Immature natural killer cell (primary cell): Measurements from ENCODE around the gene MED12. TPM values are rescaled to one million over a fixed set of nuclear protein-coding genes. Genes with fewer than 3 reads are reported as not detected.

Experiments
- DNase-seq, 3 donors: peaks; one replicate each; pipeline ENCODE4 v3.0.0; 2022; ENCODE audit warnings: mixed read lengths in 1 of 3
- H3K27ac Mint-ChIP-seq, 6 donors: one replicate each; pipeline ENCODE4 v1.8.0; 2020; ENCODE audit warnings: mixed read lengths in 6 of 6, mild to moderate bottlenecking in 5 of 6, inconsistent platforms in 4 of 6, moderate library complexity in 3 of 6
- H3K27me3 Mint-ChIP-seq, 3 donors: one replicate each; pipeline ENCODE4 v1.8.0; 2020 to 2021; ENCODE audit warnings: low read depth in 3 of 3, mild to moderate bottlenecking in 3 of 3, mixed read lengths in 3 of 3, moderate library complexity in 3 of 3, inconsistent platforms in 1 of 3
- H3K36me3 Mint-ChIP-seq, 3 donors: one replicate each; pipeline ENCODE4 v1.8.0; 2020; ENCODE audit warnings: mixed read lengths in 3 of 3, inconsistent platforms in 2 of 3, mild to moderate bottlenecking in 2 of 3
- H3K4me1 Mint-ChIP-seq, 2 donors: one replicate each; pipeline ENCODE4 v1.8.0; 2020; ENCODE audit warnings: inconsistent platforms in 2 of 2, mild to moderate bottlenecking in 2 of 2, mixed read lengths in 2 of 2, moderate library complexity in 1 of 2
- H3K4me3 Mint-ChIP-seq, 5 donors: one replicate each; pipeline ENCODE4 v1.8.0; 2020; ENCODE audit warnings: mild to moderate bottlenecking in 5 of 5, mixed read lengths in 5 of 5, inconsistent platforms in 3 of 5, moderate library complexity in 3 of 5
- H3K9me3 Mint-ChIP-seq, 6 donors: one replicate each; pipeline ENCODE4 v1.8.0; 2020; ENCODE audit warnings: mild to moderate bottlenecking in 6 of 6, mixed read lengths in 6 of 6, inconsistent platforms in 4 of 6, moderate library complexity in 3 of 6
- polyA plus RNA-seq, 3 donors: library from polyadenylated mRNA; unstranded; fragments of 300-500 nt; fragmentation: Illumina TruSeq; gene quantifications; one replicate each; pipeline ENCODE4 v1.2.3, GENCODE V29; 2021

The MED12 gene
- polyA plus RNA-seq, 3 donors from 2014 or later: 8.6 to 21.5 TPM; not detected in 1

DNA sequence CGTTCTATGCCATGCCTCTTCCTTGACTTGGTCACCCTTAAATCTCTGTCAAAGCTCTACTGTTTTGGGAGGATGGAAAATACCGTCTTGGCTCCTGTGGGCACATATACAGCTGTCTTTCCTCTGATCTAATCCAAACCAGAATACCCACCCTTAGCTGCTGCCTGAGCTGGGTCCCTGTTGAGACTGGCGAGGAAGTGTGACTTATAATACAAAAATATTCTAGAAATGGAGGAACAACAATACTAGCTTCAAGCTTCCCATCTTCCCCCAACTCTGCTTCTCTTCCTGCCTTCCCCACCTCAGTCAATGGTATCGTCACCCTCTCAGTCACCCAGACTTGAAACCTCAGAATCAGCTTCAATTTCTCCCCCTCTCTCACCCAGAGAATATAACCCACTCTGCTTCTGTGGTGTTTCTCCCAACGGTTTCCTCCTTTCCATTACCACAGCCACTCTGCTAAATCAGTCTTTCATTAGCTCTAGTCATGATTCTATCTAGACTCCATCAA lies 6.4 kb upstream of the MED12 start:
- DNase-seq: peak; percentile 66 to 69 (median 67)
- H3K4me1 Mint-ChIP-seq: peaks cover 51 to 65% of the 10 kb centered on the region in 2 donors
- peaks cover 5 to 16% (median 8%) of the 10 kb centered on the region in 3 donors for H3K36me3 Mint-ChIP-seq
- peak overlapping the region; percentile 88 to 97 (median 94) for H3K4me3 Mint-ChIP-seq
- H3K9me3 Mint-ChIP-seq: no peaks in the 10 kb centered on the region
- peak overlapping the region; percentile 94 to 100 (median 99) for H3K27ac Mint-ChIP-seq
- peaks cover 9 to 19% (median 13%) of the 10 kb centered on the region in 3 donors for H3K27me3 Mint-ChIP-seq

DNA sequence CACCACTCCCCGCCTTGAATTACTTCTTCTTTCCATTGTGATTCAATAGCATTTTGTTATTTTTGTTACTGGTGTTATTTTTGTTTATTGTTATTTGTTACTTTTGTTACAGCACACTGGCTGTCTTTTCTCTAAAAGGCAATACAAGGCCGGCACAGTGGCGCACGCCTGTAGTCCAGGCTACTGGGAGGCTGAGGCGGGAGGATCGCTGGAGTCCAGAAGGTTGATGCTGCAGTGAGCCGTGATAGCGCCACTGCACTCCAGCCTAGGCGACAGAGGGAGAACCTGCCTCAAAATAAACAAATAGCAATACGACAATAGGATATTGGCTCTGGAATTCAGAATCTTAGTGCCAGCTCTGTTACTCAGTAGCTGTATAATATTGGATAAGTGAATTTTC lies 1.0 kb upstream of the MED12 start:
- no peak for DNase-seq
- H3K36me3 Mint-ChIP-seq: peaks cover 0 to 10% (median 0%) of the 10 kb centered on the region in 3 donors
- no peaks in the 10 kb centered on the region for H3K9me3 Mint-ChIP-seq
- H3K27me3 Mint-ChIP-seq: peaks cover 2 to 3% (median 2%) of the 10 kb centered on the region in 3 donors
- H3K4me3 Mint-ChIP-seq: peak overlapping the region in 4 of 5 donors; percentile 14 to 64 (median 27)
- H3K4me1 Mint-ChIP-seq: peaks cover 29 to 45% of the 10 kb centered on the region in 2 donors
- peak overlapping the region; percentile 69 to 90 (median 83) for H3K27ac Mint-ChIP-seq

DNA sequence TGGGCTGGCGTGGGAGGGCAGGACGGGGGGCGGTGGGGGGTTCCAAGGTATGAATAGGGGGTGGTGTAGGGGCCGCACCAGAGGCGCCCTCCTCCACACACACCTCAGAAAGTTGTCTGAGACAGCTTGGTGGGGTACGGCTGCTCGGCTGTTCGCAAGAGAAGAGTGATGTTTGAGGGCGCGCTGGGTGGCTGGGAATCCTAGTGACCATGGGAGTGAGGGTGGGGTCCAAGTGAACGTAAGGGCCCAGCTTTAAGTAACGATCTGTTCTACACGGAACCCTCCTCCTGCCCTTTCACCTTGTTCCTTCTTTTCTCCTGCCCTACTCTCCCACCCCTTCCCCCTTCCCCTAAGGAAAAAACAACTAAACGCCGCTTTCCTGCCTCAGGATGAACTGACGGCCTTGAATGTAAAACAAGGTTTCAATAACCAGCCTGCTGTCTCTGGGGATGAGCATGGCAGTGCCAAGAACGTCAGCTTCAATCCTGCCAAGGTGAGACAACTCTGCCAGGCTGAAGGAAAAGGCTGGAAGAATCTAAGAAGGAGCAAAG lies 664 bp downstream of the MED12 start:
- Mint-ChIP-seq H3K4me1 (peaks cover 20 to 34% of the 10 kb centered on the region in 2 donors), H3K36me3 (peaks cover 0 to 17% (median 4%) of the 10 kb centered on the region in 3 donors), H3K4me3 (peak overlapping the region; percentile 74 to 91 (median 88)), H3K9me3 (no peaks in the 10 kb centered on the region), H3K27ac (peak overlapping the region; percentile 73 to 90 (median 82)), H3K27me3 (peaks cover 0 to 8% (median 3%) of the 10 kb centered on the region in 3 donors)
- no peak for DNase-seq

DNA sequence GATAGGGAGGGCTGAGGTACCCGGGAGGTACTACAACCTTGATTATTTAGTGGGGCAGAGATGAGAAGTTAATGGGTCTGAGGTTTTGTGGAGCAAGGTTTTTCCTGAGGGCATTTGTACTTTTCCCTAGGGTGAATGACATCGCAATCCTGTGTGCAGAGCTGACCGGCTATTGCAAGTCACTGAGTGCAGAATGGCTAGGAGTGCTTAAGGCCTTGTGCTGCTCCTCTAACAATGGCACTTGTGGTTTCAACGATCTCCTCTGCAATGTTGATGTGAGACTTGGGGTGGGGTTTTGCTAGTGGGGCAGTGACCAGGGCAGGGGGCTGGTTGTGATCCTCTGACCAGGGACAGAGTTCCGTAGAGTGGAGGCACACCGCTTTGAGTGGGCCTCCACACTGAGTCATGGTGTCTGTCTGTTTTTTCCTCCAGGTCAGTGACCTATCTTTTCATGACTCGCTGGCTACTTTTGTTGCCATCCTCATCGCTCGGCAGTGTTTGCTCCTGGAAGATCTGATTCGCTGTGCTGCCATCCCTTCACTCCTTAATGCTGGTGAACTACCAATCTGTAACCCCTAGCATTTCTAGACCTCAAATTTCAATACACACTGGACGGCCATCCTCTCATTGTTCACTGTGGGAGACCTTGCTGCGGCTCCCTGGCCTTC lies 9.9 kb downstream of the MED12 start:
- H3K27ac Mint-ChIP-seq: peak overlapping the region in 4 of 6 donors; percentile 22 to 48 (median 41)
- H3K4me3 Mint-ChIP-seq: no peak overlapping the region
- DNase-seq: no peak
- H3K27me3 Mint-ChIP-seq: peaks cover 4 to 7% (median 6%) of the 10 kb centered on the region in 3 donors
- H3K4me1 Mint-ChIP-seq: peaks cover 11 to 14% of the 10 kb centered on the region in 2 donors
- peaks cover 15 to 24% (median 16%) of the 10 kb centered on the region in 3 donors for H3K36me3 Mint-ChIP-seq
- no peaks in the 10 kb centered on the region for H3K9me3 Mint-ChIP-seq

DNA sequence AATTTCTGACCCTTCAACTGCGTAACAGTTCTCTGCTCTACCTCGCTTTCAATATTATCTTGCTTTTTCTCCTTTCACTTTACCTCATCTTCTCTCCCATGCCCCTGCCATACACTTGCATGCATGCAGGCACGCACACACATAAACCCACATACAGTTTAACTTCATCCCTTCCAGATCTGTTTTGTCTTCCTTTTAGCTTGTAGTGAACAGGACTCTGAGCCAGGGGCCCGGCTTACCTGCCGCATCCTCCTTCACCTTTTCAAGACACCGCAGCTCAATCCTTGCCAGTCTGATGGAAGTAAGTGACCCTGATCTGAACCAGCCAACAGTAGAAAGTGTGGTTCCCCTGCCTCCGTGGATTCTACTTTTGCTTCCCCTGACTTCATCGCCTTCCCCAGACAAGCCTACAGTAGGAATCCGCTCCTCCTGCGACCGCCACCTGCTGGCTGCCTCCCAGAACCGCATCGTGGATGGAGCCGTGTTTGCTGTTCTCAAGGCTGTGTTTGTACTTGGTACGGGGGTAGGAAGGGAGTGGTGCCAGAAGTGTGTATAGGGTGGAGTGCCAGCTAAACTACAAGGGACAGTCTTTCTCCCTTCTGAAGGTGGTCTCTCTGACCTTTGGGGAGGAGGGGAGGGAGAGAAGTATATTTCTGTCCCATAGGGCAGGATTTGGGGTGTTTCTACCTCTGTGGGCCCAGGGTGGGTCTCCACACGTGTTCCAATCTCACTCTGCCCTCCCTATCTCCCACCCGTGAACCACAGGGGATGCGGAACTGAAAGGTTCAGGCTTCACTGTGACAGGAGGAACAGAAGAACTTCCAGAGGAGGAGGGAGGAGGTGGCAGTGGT lies 10.7 kb downstream of the MED12 start:
- DNase-seq: peak; percentile 67 to 73 (median 70)
- Mint-ChIP-seq H3K4me1 (peaks cover 11 to 14% of the 10 kb centered on the region in 2 donors), H3K27me3 (peaks cover 4 to 7% (median 6%) of the 10 kb centered on the region in 3 donors), H3K36me3 (peaks cover 13 to 20% (median 16%) of the 10 kb centered on the region in 3 donors), H3K4me3 (no peak overlapping the region), H3K27ac (peak overlapping the region; percentile 29 to 83 (median 46)), H3K9me3 (no peaks in the 10 kb centered on the region)

DNA sequence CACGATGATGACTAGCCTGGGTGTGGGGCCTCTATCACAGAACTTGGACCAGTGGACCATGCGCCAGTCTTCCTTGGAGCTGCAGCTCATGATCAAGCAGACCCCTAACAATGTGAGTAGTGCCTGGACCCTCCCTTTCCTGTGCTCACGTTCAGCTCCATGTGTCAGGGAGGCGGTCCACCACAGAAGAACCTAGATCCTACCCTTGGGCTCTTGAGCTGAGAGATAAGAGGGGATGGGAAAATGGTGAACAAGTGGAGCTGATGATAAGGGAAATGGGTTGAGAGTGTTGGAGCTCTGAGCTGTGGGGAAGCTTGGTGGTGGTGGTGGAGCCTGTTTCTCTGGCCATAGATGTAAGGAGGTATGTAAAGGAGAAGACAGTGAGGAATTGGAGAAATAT lies 13.1 kb downstream of the MED12 start:
- no peak for DNase-seq
- H3K36me3 Mint-ChIP-seq: peaks cover 11 to 27% (median 24%) of the 10 kb centered on the region in 3 donors
- no peaks in the 10 kb centered on the region for H3K9me3 Mint-ChIP-seq
- no peak overlapping the region for H3K4me3 Mint-ChIP-seq
- H3K27me3 Mint-ChIP-seq: peaks cover 3 to 12% (median 3%) of the 10 kb centered on the region in 3 donors
- peaks cover 9 to 14% of the 10 kb centered on the region in 2 donors for H3K4me1 Mint-ChIP-seq
- H3K27ac Mint-ChIP-seq: peak overlapping the region in 2 of 6 donors; percentile 12 to 14

DNA sequence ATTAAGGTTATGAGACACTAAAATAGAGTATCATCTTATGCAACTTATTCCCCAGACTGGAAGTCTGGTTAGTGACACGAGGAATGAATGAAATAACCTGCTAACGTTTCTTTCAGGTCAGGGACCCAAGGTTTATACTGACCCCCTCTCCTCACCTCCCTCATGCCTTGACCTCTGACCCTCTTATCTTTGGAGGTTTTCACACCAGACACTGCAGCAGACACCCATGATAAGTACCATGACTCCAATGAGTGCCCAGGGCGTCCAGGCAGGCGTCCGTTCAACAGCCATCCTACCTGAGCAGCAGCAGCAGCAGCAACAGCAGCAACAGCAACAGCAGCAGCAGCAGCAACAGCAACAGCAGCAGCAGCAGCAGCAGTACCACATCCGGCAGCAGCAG lies 22.0 kb downstream of the MED12 start:
- no peak for DNase-seq
- no peak overlapping the region for H3K4me3 Mint-ChIP-seq
- H3K4me1 Mint-ChIP-seq: peaks cover 0 to 6% of the 10 kb centered on the region in 2 donors
- H3K9me3 Mint-ChIP-seq: no peaks in the 10 kb centered on the region
- peaks cover 4 to 11% (median 4%) of the 10 kb centered on the region in 3 donors for H3K27me3 Mint-ChIP-seq
- peak overlapping the region in 1 of 6 donors; percentile 23 for H3K27ac Mint-ChIP-seq
- H3K36me3 Mint-ChIP-seq: peaks cover 6 to 21% (median 7%) of the 10 kb centered on the region in 3 donors

DNA sequence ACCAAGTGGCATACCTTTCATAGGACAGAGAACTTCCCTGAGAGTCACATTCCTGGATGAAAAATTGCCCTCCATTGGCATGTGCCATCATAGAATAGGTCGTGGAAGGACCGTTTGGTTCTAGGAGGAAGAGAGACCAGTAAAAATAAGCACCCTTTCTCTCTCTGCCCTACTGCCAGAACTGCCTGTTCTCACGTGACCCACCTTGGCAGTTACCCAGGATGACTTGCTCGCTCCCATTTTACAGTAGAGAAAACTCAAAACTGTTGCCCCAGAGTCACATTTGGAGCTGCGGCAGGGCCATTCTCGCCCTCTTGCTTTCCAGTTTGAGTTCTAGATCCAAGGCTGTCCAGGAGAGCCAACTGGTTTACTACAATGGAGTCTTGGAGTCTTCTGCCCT lies 25.1 kb downstream of the MED12 start:
- DNase-seq: no peak
- Mint-ChIP-seq H3K4me3 (no peak overlapping the region), H3K9me3 (no peaks in the 10 kb centered on the region), H3K27ac (no peak overlapping the region), H3K36me3 (peaks cover 0 to 13% (median 6%) of the 10 kb centered on the region in 3 donors), H3K27me3 (peaks cover 4 to 14% (median 7%) of the 10 kb centered on the region in 3 donors), H3K4me1 (peaks cover 12 to 16% of the 10 kb centered on the region in 2 donors)

DNA sequence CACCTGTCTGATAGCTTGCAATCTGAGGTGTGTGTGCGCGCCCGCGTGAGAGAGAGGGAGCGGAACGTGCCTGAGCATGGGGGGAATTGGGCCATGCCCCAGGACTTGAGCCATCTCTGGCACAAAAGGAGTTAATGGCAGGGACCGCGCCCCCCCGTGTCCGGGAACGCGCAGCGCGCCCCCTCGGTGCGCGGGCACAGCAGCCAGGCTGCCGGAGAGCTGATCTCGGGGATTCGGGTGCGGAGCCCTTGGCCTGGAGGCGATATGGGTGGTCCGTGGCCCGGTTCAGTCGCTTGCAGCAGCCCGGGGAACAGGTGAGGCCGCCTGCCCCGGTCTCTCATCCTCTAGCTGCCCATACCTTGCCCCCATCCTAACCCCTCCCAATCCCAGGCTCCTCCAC lies 26.3 kb downstream of the MED12 start, which contains the start of gene NLGN3:
TSS of gene NLGN3 (plus strand) at position 191 of the 400 bp plus-strand sequence. CDS start 2,909 bp downstream, outside the sequence.
- peaks cover 0 to 14% (median 6%) of the 10 kb centered on the region in 3 donors for H3K27me3 Mint-ChIP-seq
- H3K4me3 Mint-ChIP-seq: peak within 1 kb of the TSS; percentile 3 to 50 (median 42)
- H3K27ac Mint-ChIP-seq: no peak within 1 kb of the TSS
- H3K36me3 Mint-ChIP-seq: peaks cover 0 to 6% (median 0%) of the 10 kb centered on the region in 3 donors
- no peaks in the 10 kb centered on the region for H3K9me3 Mint-ChIP-seq
- no peak for DNase-seq
- H3K4me1 Mint-ChIP-seq: peaks cover 12 to 16% of the 10 kb centered on the region in 2 donors

DNA sequence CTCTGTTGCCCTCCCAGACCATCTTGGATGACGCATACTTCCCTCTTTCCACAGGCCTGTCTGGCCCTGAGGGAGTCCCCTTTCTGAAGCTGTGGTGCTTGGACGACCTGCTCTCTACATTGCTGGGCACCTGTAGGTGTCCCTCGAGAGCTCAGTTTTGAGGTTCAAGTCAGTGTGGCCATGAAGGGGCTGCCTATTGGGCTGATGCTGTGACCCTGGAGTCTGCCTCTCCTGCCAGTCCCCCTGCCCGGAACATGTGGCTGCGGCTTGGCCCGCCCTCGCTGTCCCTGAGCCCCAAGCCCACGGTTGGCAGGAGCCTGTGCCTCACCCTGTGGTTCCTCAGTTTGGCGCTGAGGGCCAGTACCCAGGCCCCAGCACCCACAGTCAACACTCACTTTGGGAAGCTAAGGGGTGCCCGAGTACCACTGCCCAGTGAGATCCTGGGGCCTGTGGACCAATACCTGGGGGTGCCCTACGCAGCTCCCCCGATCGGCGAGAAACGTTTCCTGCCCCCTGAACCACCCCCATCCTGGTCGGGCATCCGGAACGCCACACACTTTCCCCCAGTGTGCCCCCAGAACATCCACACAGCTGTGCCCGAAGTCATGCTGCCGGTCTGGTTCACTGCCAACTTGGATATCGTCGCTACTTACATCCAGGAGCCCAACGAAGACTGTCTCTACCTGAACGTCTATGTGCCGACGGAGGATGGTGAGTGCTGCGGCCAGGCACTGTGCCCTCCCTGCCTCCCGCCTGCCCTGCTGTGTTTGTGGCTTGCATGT lies 29.3 kb downstream of the MED12 start:
- no peak for DNase-seq
- Mint-ChIP-seq H3K27me3 (peaks cover 0 to 21% (median 6%) of the 10 kb centered on the region in 3 donors), H3K27ac (peak overlapping the region in 1 of 6 donors; percentile 21), H3K4me1 (peaks cover 12 to 16% of the 10 kb centered on the region in 2 donors), H3K4me3 (no peak overlapping the region), H3K9me3 (no peaks in the 10 kb centered on the region), H3K36me3 (no peaks in the 10 kb centered on the region)

DNA sequence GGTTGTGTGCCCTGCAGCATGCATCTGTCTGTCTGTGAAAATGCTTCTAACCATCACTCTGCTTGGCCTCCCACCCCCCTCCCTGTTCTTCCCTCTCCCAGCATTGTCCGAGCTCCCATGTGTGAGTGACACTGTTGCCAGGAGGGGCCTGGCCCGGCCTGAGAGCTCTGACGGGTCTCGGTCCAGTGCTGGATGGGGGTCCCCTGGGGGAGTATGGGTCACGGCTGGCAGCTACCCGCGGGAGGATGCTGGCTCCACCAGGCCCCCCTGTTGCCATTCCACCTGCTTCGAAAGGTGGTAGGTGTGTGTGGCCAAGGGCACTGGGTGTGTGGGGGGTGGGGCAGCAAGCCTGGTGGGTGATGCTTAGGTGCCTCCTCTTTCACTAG lies 29.9 kb downstream of the MED12 start:
- H3K36me3 Mint-ChIP-seq: no peaks in the 10 kb centered on the region
- no peak for DNase-seq
- H3K27ac Mint-ChIP-seq: no peak overlapping the region
- peaks cover 12 to 16% of the 10 kb centered on the region in 2 donors for H3K4me1 Mint-ChIP-seq
- H3K27me3 Mint-ChIP-seq: peaks cover 0 to 19% (median 7%) of the 10 kb centered on the region in 3 donors
- H3K4me3 Mint-ChIP-seq: no peak overlapping the region
- no peaks in the 10 kb centered on the region for H3K9me3 Mint-ChIP-seq

DNA sequence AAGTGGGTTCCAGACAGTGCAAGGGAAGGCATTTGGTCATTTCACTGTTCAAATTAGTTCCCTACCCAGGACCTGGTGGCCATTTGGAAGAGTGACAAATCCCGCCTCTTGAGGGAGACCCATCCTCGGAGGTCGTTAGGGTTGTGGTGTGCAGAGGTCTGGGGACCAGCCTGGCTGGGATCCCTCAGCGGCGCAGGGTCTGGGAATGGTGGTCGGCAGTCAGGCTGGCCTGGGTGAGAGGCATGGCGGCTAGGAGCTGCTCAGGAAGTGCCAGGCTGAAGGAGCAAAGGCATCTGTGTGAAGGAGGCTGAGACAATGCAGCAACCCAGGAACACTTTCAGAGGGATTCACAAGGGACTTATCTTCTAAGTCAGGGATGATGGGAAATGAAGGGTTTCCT lies 33.0 kb downstream of the MED12 start:
- Mint-ChIP-seq H3K4me1 (peaks cover under 1 to 4% of the 10 kb centered on the region in 2 donors), H3K9me3 (no peaks in the 10 kb centered on the region), H3K36me3 (no peaks in the 10 kb centered on the region)

DNA sequence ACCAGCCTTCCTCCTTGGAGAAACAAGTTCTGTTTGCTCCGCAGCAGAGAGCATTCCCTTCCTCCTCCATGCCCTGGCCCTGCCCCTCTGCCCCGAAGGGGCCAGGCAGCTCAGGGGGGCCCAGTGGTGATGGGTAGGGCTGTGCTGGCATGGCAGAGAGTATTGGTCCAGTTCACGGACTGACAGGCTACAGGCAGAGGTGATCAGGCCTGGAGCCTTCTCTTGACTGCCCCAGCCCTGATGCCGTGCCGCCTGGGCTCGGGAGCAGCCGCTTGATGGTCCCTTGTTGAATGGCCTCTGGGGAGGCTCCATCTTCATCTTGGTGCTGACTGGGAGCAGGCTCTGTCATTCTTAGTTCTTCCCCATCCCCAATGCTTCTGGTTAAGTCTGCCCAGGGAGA lies 35.8 kb downstream of the MED12 start:
- H3K4me3 Mint-ChIP-seq: no peak overlapping the region
- no peak overlapping the region for H3K27ac Mint-ChIP-seq
- H3K36me3 Mint-ChIP-seq: no peaks in the 10 kb centered on the region
- H3K27me3 Mint-ChIP-seq: peaks cover 2 to 9% (median 2%) of the 10 kb centered on the region in 3 donors
- H3K9me3 Mint-ChIP-seq: no peaks in the 10 kb centered on the region
- H3K4me1 Mint-ChIP-seq: no peaks in the 10 kb centered on the region
- DNase-seq: no peak

More for the DNA sequence above, 33.0 kb downstream of the MED12 start:
- DNase-seq: no peak
- peaks cover 0 to 9% (median 3%) of the 10 kb centered on the region in 3 donors for H3K27me3 Mint-ChIP-seq
- H3K27ac Mint-ChIP-seq: no peak overlapping the region
- no peak overlapping the region for H3K4me3 Mint-ChIP-seq
